HCT116 (cell line): ENCODE measurements around the gene MT1X. TPM values are rescaled to one million over a fixed set of nuclear protein-coding genes. Genes with fewer than 3 reads are reported as not detected.
"Not testable (repeated sequence)": the region's sequence is repeated elsewhere in the genome, so short reads cannot be mapped to it uniquely, and the experiment has no call there.

Experiments
- ATAC-seq: fragments of 200-7000 bp; cut with Tn5 transposase; 2 replicates; pipeline ENCODE4 v1.9.1; 2020; ENCODE audit warnings: mild to moderate bottlenecking, moderate library complexity
- BruUV-seq: library from RNA; stranded (reverse); fragments of 400-500 nt; replicated peaks from 2 replicates; lab custom pipeline; 2021; lab: Mats Ljungman, UMichigan
- CTCF ChIA-PET: fragments of 300-600 bp; sonication (Branson Sonifier 250); formaldehyde crosslinking; loops from one replicate; lab custom pipeline; 2021; ENCODE audit warnings: antibody characterized with exemption; lab: Charles Lee
- POLR2A ChIA-PET: fragments of 300-600, 350-600 bp; sonication (Branson Sonifier 250); formaldehyde crosslinking; loops from one replicate; lab custom pipeline; 2021; ENCODE audit warnings: antibody characterized with exemption; lab: Charles Lee
- RAD21 ChIA-PET, 2 experiments: fragments of 300-600 bp; sonication (Branson Sonifier 250); formaldehyde crosslinking; loops; one replicate each; lab custom pipeline; 2023; ENCODE audit warnings: low total read pairs in 2 of 2; ENCODE audit not compliant: uncharacterized antibody in 2 of 2, unreplicated experiment in 2 of 2, low non-redundant PET in 1 of 2; lab: Charles Lee
- DNase-seq: peaks from one replicate; pipeline ENCODE4 v3.0.0-alpha.2; 2010; ENCODE audit warnings: low read depth, low spot score
- H2AFZ ChIP-seq: fragments of 200-600 bp; shearing (Covaris generic), sonication (generic); 2 replicates; pipeline ENCODE4 v1.6.1; 2017; ENCODE audit warnings: low read depth, mixed run types, mixed read lengths, antibody characterized with exemption, low read length; ENCODE audit not compliant: poor library complexity, severe bottlenecking
- H3K27ac ChIP-seq: 2 replicates; pipeline ENCODE4 v1.5.1; 2012; ENCODE audit warnings: low read depth, low read length
- H3K27me3 ChIP-seq: fragments of 200-600 bp; sonication (generic); 2 replicates; pipeline ENCODE4 v1.6.1; 2016; ENCODE audit warnings: mixed run types, low read length, mixed read lengths; ENCODE audit not compliant: insufficient read depth
- H3K36me3 ChIP-seq, 2 experiments: fragments of 200-500 bp in 1 of 2; fragments of 200-600 bp in 1 of 2; sonication (Bioruptor generic) in 1 of 2; sonication (generic) in 1 of 2; 2 replicates each; pipeline versions ENCODE4 v1.5.1 to v1.6.1; 2014 to 2016; ENCODE audit warnings: low read length in 2 of 2, inconsistent platforms in 1 of 2, mixed read lengths in 1 of 2, mixed run types in 1 of 2; ENCODE audit not compliant: insufficient read depth in 2 of 2, control insufficient read depth in 1 of 2
- H3K4me1 ChIP-seq, 2 experiments: fragments of 200-600 bp in 1 of 2; sonication (generic) in 1 of 2; 2 replicates each; pipeline versions ENCODE4 v1.5.1 to v1.6.1; 2012 to 2017; ENCODE audit warnings: low read length in 2 of 2, inconsistent platforms in 1 of 2, mild to moderate bottlenecking in 1 of 2, mixed read lengths in 1 of 2, mixed run types in 1 of 2, moderate library complexity in 1 of 2; ENCODE audit not compliant: insufficient read depth in 2 of 2, control insufficient read depth in 1 of 2
- H3K4me2 ChIP-seq: fragments of 200-600 bp; sonication (generic); 2 replicates; pipeline ENCODE4 v1.6.1; 2017; ENCODE audit warnings: mixed run types, low read length, mixed read lengths
- H3K4me3 ChIP-seq, 2 experiments: fragments of 200-600 bp in 1 of 2; sonication (generic) in 1 of 2; replicated peaks in 1 of 2; 2 replicates each; pipeline ENCODE4 v1.5.1; 2011 to 2016; ENCODE audit warnings: low read length in 2 of 2, control low read depth in 1 of 2, low read depth in 1 of 2, mild to moderate bottlenecking in 1 of 2, mixed read lengths in 1 of 2, mixed run types in 1 of 2
- H3K79me2 ChIP-seq: fragments of 200-600 bp; sonication (generic); 2 replicates; pipeline ENCODE4 v1.6.1; 2017; ENCODE audit warnings: mild to moderate bottlenecking, mixed run types, low read length, moderate library complexity, mixed read lengths; ENCODE audit not compliant: insufficient read depth
- H3K9ac ChIP-seq: fragments of 200-600 bp; sonication (generic); 2 replicates; pipeline ENCODE4 v1.6.1; 2016; ENCODE audit warnings: low read length, mixed read lengths
- H3K9me2 ChIP-seq: fragments of 200-600 bp; sonication (generic), shearing (Covaris generic); 2 replicates; pipeline ENCODE4 v1.6.1; 2017; ENCODE audit warnings: mixed run types, mild to moderate bottlenecking, moderate library complexity; ENCODE audit not compliant: insufficient read depth
- H3K9me3 ChIP-seq, 2 experiments: fragments of 200-500 bp in 1 of 2; fragments of 200-600 bp in 1 of 2; sonication (Bioruptor generic) in 1 of 2; sonication (generic) in 1 of 2; 2 replicates each; pipeline ENCODE4 v1.6.1; 2014 to 2017; ENCODE audit warnings: low read length in 2 of 2, mixed read lengths in 2 of 2, inconsistent platforms in 1 of 2, low read depth in 1 of 2, mild to moderate bottlenecking in 1 of 2, mixed run types in 1 of 2, moderate library complexity in 1 of 2; ENCODE audit not compliant: control insufficient read depth in 1 of 2, insufficient read depth in 1 of 2
- H4K20me1 ChIP-seq: fragments of 200-600 bp; sonication (generic), shearing (Covaris generic); 2 replicates; pipeline ENCODE4 v1.6.1; 2017; ENCODE audit warnings: mixed run types, mild to moderate bottlenecking, moderate library complexity; ENCODE audit not compliant: insufficient read depth
- EGR1 ChIP-seq: IDR thresholded peaks from 2 replicates; pipeline ENCODE4 v1.6.1; 2012; ENCODE audit warnings: low read depth
- EZH2phosphoT487 ChIP-seq: fragments of 200-600 bp; IDR thresholded peaks from 2 replicates; pipeline ENCODE4 v1.6.1; 2018; ENCODE audit warnings: antibody characterized with exemption, borderline replicate concordance
- FOSL1 ChIP-seq: IDR thresholded peaks from 2 replicates; pipeline ENCODE4 v1.6.1; 2012; ENCODE audit warnings: low read depth
- YY1 ChIP-seq: IDR thresholded peaks from 2 replicates; pipeline ENCODE4 v1.6.1; 2011; ENCODE audit warnings: low read length, low read depth, moderate library complexity, mild to moderate bottlenecking; ENCODE audit not compliant: insufficient replicate concordance; ENCODE audit errors: extremely low read depth
- ZBTB33 ChIP-seq: IDR thresholded peaks from 2 replicates; pipeline ENCODE4 v1.6.1; 2011; ENCODE audit warnings: mild to moderate bottlenecking, low read length, moderate library complexity; ENCODE audit not compliant: insufficient replicate concordance; ENCODE audit errors: extremely low read depth
- intact Hi-C: fragments of 100-400 bp; cut with micrococcal nuclease; formaldehyde crosslinking; loops from 2 replicates; pipeline ENCODE4 v1.10.0; 2022
- total RNA-seq: library from RNA; stranded (reverse); gene quantifications from one replicate; pipeline ENCODE4 v1.2.1, GENCODE V29; 2021; ENCODE audit not compliant: unreplicated experiment

MT1X gene
- total RNA-seq, 1 experiment from 2014 or later = 50.2 TPM

- ChIA-PET POLR2A (interaction anchor here (1.3 kb wide), 1 partner anchor 106 kb away, joined by 3 read pairs; no protein-coding TSS in a partner anchor), CTCF (no interaction called here), RAD21 (no interaction called here)
- no peak overlapping the region for H3K4me3 ChIP-seq
- no peak for ATAC-seq
- no peaks in the 10 kb centered on the region for H3K9me2 ChIP-seq
- no peaks in the 10 kb centered on the region for H3K36me3 ChIP-seq
- H3K27me3 ChIP-seq = no peaks in the 10 kb centered on the region
- DNase-seq = no peak
- TF ChIP-seq FOSL1 = no peak
- TF ChIP-seq EZH2phosphoT487 = no peak
- TF ChIP-seq YY1 = no peak
- no peak for TF ChIP-seq ZBTB33
- H3K79me2 ChIP-seq = no peaks in the 10 kb centered on the region
- H3K9ac ChIP-seq = no peak overlapping the region
- intact Hi-C loops = no loop called here
- BruUV-seq = no TSS peak
- H3K27ac ChIP-seq = no peak overlapping the region
- H3K4me1 ChIP-seq = no peaks in the 10 kb centered on the region
- no peaks in the 10 kb centered on the region for H4K20me1 ChIP-seq
- no peak overlapping the region for H2AFZ ChIP-seq
- H3K4me2 ChIP-seq = no peak overlapping the region
- no peaks in the 10 kb centered on the region for H3K9me3 ChIP-seq
These were observed 32.9 kb downstream of the MT1X start for GRCh38 chr16:56715126-56715525.

GRCh38 chr16:56716761-56717160, 34.5 kb downstream of the MT1X start:
- H3K27me3 ChIP-seq = no peaks in the 10 kb centered on the region
- intact Hi-C loops = no loop called here
- no peaks in the 10 kb centered on the region for H4K20me1 ChIP-seq
- no peaks in the 10 kb centered on the region for H3K4me1 ChIP-seq
- no peaks in the 10 kb centered on the region for H3K9me2 ChIP-seq
- no peak for DNase-seq
- no peaks in the 10 kb centered on the region for H3K79me2 ChIP-seq
- no peaks in the 10 kb centered on the region for H3K36me3 ChIP-seq
- H3K4me2 ChIP-seq = no peak overlapping the region
- H3K9me3 ChIP-seq = no peaks in the 10 kb centered on the region
- ATAC-seq = no peak
- no peak overlapping the region for H3K9ac ChIP-seq
- RAD21 ChIA-PET = no interaction called here
- no peak overlapping the region for H3K27ac ChIP-seq
- no peak overlapping the region for H3K4me3 ChIP-seq
- no peak for TF ChIP-seq EGR1
- no peak overlapping the region for H2AFZ ChIP-seq
- CTCF ChIA-PET = interaction anchor here (0.7 kb wide), 1 partner anchor 116 kb away, joined by 3 read pairs; no protein-coding TSS in a partner anchor
- no TSS peak for BruUV-seq
- POLR2A ChIA-PET = interaction anchor here (1.2 kb wide), 1 partner anchor 214 kb away, joined by 5 read pairs; no protein-coding TSS in a partner anchor

GRCh38 chr16:56717532-56717931, 35.3 kb downstream of the MT1X start:
- BruUV-seq, RAD21 ChIA-PET, H3K79me2 ChIP-seq, H3K4me2 ChIP-seq, H4K20me1 ChIP-seq, H3K9ac ChIP-seq, H3K4me1 ChIP-seq, H3K9me2 ChIP-seq, H3K9me3 ChIP-seq, DNase-seq, H3K27ac ChIP-seq, H3K36me3 ChIP-seq, H2AFZ ChIP-seq, ATAC-seq, H3K4me3 ChIP-seq, intact Hi-C loops, H3K27me3 ChIP-seq: not testable (repeated sequence)
- ChIA-PET POLR2A (interaction anchor here (1.2 kb wide), 1 partner anchor 214 kb away, joined by 5 read pairs; no protein-coding TSS in a partner anchor), CTCF (interaction anchor here (1.5 kb wide), 1 partner anchor 16 kb away, joined by 3 read pairs; no protein-coding TSS in a partner anchor)
